ENCODE measurements around the gene NBL1.

DNA sequence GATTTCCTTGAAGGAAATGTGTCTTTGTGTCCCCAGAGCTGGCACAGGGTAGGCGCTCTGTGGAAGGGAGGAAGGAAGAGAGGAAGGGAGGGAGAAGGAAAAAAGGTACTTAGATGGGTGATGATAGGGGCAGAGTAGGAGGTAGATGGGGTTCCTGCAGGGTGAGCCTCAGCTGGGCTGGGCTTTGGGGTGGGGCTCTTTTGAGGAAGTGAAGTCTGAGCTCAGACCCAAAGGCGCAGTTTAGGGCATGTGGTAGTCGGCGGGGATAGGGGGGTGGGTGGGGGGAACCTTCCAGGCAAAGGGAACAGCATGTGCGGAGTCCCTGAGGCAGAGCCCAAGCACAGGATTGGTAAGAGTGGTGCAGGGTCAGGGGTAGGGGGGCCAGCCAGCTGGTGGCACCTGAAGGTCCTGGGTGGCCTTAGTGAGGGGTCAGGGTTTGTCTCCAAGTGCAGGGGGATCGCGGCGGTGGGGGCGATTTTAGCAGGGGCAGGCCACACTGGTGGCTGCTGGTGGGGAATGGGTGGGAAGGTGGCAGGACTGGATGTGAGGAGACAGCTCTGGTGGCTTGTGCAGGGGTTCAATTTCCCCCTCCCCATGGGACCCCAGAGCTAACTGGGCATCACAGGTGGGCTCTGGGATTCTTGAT is 12.1 kb downstream of the NBL1 start:
- TF ChIP-seq EZH2 (IDR thresholded peaks at IDR 0.05) (no peak), EZH2phosphoT487 (IDR thresholded peaks at IDR 0.05) (no peak)
- TF ChIP-seq, protein P1, sequence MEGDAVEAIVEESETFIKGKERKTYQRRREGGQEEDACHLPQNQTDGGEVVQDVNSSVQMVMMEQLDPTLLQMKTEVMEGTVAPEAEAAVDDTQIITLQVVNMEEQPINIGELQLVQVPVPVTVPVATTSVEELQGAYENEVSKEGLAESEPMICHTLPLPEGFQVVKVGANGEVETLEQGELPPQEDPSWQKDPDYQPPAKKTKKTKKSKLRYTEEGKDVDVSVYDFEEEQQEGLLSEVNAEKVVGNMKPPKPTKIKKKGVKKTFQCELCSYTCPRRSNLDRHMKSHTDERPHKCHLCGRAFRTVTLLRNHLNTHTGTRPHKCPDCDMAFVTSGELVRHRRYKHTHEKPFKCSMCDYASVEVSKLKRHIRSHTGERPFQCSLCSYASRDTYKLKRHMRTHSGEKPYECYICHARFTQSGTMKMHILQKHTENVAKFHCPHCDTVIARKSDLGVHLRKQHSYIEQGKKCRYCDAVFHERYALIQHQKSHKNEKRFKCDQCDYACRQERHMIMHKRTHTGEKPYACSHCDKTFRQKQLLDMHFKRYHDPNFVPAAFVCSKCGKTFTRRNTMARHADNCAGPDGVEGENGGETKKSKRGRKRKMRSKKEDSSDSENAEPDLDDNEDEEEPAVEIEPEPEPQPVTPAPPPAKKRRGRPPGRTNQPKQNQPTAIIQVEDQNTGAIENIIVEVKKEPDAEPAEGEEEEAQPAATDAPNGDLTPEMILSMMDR (IDR thresholded peaks at IDR 0.05), result no peak
